ENCODE measurements around the gene RAD21L1.
A peak's percentile ranks its signal among the peaks of the same experiment; 100 is the strongest.

RAD21L1 gene

GRCh38 chr20:1273366-1273765 is 47.5 kb downstream of the RAD21L1 start:
- Histone ChIP-seq H2BK12ac (ENCODE audit: low read length) (no peak overlapping the region), H4K8ac (ENCODE audit: low read depth, low read length) (no peak overlapping the region), H2AFZ (ENCODE audit: low read length) (no peak overlapping the region), H3K4me3 (ENCODE audit: low read length in 2 of 2) (no peak overlapping the region), H2BK15ac (ENCODE audit: low read length) (no peak overlapping the region), H2AK5ac (ENCODE audit: low read depth, low read length) (no peak overlapping the region), H2BK120ac (ENCODE audit: low read depth, low read length) (no peak overlapping the region), H3K27me3 (ENCODE audit: control insufficient read depth in 3 of 3, insufficient read depth in 3 of 3, low read depth in 1 of 3, low read length in 3 of 3) (peaks cover 0 to 72% (median 1%) of the 10 kb centered on the region in 3 experiments), H3K4me2 (ENCODE audit: insufficient read depth, low read length, poor library complexity, severe bottlenecking) (no peak overlapping the region), H3K4ac (ENCODE audit: low read length) (no peak overlapping the region), H3K18ac (ENCODE audit: low read length) (no peak overlapping the region), H3K9me3 (replicated peaks in 1 of 2; ENCODE audit: control insufficient read depth in 2 of 2, insufficient read depth in 1 of 2, low read depth in 1 of 2, low read length in 2 of 2) (no peaks in the 10 kb centered on the region), H3K36me3 (replicated peaks in 1 of 2; ENCODE audit: control insufficient read depth in 2 of 2, insufficient read depth in 2 of 2, low read length in 2 of 2) (no peaks in the 10 kb centered on the region), H3K9ac (ENCODE audit: low read depth, low read length, poor library complexity) (no peak overlapping the region), H3K14ac (ENCODE audit: low read length) (no peak overlapping the region), H3K4me1 (ENCODE audit: control insufficient read depth in 2 of 2, insufficient read depth in 1 of 2, low read depth in 1 of 2, low read length in 2 of 2) (no peaks in the 10 kb centered on the region), H3K27ac (replicated peaks; ENCODE audit: low read length) (no peak overlapping the region), H3K23ac (ENCODE audit: low read depth, low read length, poor library complexity) (no peak overlapping the region), H3K79me1 (ENCODE audit: low read depth, low read length) (peaks cover 4% of the 10 kb centered on the region), H2BK5ac (ENCODE audit: low read length) (no peak overlapping the region), H4K91ac (ENCODE audit: low read depth, low read length, poor library complexity) (no peak overlapping the region)
- WGBS, 2 donors (ENCODE audit: extremely low coverage in 2 of 2, insufficient read length in 2 of 2, insufficient replicate concordance in 1 of 2): no CpG with 5 or more reads among the region's 2 CpGs
- no peak for DNase-seq (ENCODE audit: low spot score)

GRCh38 chr20:1274485-1275311 is 48.9 kb downstream of the RAD21L1 start:
- Histone ChIP-seq H3K4ac (ENCODE audit: low read length) (no peak overlapping the region), H3K9ac (ENCODE audit: low read depth, low read length, poor library complexity) (no peak overlapping the region), H3K9me3 (replicated peaks in 1 of 2; ENCODE audit: control insufficient read depth in 2 of 2, insufficient read depth in 1 of 2, low read depth in 1 of 2, low read length in 2 of 2) (no peaks in the 10 kb centered on the region), H2AK5ac (ENCODE audit: low read depth, low read length) (no peak overlapping the region), H3K4me2 (ENCODE audit: insufficient read depth, low read length, poor library complexity, severe bottlenecking) (no peak overlapping the region), H3K79me1 (ENCODE audit: low read depth, low read length) (peaks cover 4% of the 10 kb centered on the region), H2BK5ac (ENCODE audit: low read length) (no peak overlapping the region), H3K27me3 (ENCODE audit: control insufficient read depth in 3 of 3, insufficient read depth in 3 of 3, low read depth in 1 of 3, low read length in 3 of 3) (peaks cover 0 to 61% (median 1%) of the 10 kb centered on the region in 3 experiments), H3K4me1 (ENCODE audit: control insufficient read depth in 2 of 2, insufficient read depth in 1 of 2, low read depth in 1 of 2, low read length in 2 of 2) (no peaks in the 10 kb centered on the region), H4K91ac (ENCODE audit: low read depth, low read length, poor library complexity) (no peak overlapping the region), H3K36me3 (replicated peaks in 1 of 2; ENCODE audit: control insufficient read depth in 2 of 2, insufficient read depth in 2 of 2, low read length in 2 of 2) (no peaks in the 10 kb centered on the region), H3K18ac (ENCODE audit: low read length) (no peak overlapping the region), H2BK12ac (ENCODE audit: low read length) (no peak overlapping the region), H3K4me3 (ENCODE audit: low read length in 2 of 2) (no peak overlapping the region), H2AFZ (ENCODE audit: low read length) (no peak overlapping the region), H2BK15ac (ENCODE audit: low read length) (no peak overlapping the region), H3K23ac (ENCODE audit: low read depth, low read length, poor library complexity) (no peak overlapping the region), H4K8ac (ENCODE audit: low read depth, low read length) (no peak overlapping the region), H2BK120ac (ENCODE audit: low read depth, low read length) (no peak overlapping the region), H3K27ac (replicated peaks; ENCODE audit: low read length) (no peak overlapping the region), H3K14ac (ENCODE audit: low read length) (no peak overlapping the region)
- no peak for DNase-seq (ENCODE audit: low spot score)
- WGBS, 2 donors (ENCODE audit: extremely low coverage in 2 of 2, insufficient read length in 2 of 2, insufficient replicate concordance in 1 of 2): no CpG with 5 or more reads among the region's 14 CpGs

- no peak overlapping the region for H3K18ac ChIP-seq (ENCODE audit: low read length)
- H3K4ac ChIP-seq (ENCODE audit: low read length): no peak overlapping the region
These were observed 50.1 kb downstream of the RAD21L1 start for GRCh38 chr20:1275919-1276318.

GRCh38 chr20:1277529-1278322 is 51.9 kb downstream of the RAD21L1 start:
- Histone ChIP-seq H3K18ac (ENCODE audit: low read length) (no peak overlapping the region), H3K4me2 (ENCODE audit: insufficient read depth, low read length, poor library complexity, severe bottlenecking) (no peak overlapping the region), H2BK5ac (ENCODE audit: low read length) (no peak overlapping the region), H3K9me3 (replicated peaks in 1 of 2; ENCODE audit: control insufficient read depth in 2 of 2, insufficient read depth in 1 of 2, low read depth in 1 of 2, low read length in 2 of 2) (no peaks in the 10 kb centered on the region), H2BK12ac (ENCODE audit: low read length) (peak overlapping the region; percentile 31), H4K91ac (ENCODE audit: low read depth, low read length, poor library complexity) (peak overlapping the region; percentile 77), H3K4me1 (ENCODE audit: control insufficient read depth in 2 of 2, insufficient read depth in 1 of 2, low read depth in 1 of 2, low read length in 2 of 2) (peaks cover 0 to under 1% of the 10 kb centered on the region in 2 donors), H2BK15ac (ENCODE audit: low read length) (peak overlapping the region; percentile 41), H2AK5ac (ENCODE audit: low read depth, low read length) (no peak overlapping the region), H3K14ac (ENCODE audit: low read length) (peak overlapping the region; percentile 51), H3K4me3 (ENCODE audit: low read length in 2 of 2) (peak overlapping the region in 1 of 2 donors; percentile 33), H3K79me1 (ENCODE audit: low read depth, low read length) (peaks cover 4% of the 10 kb centered on the region), H3K27ac (replicated peaks; ENCODE audit: low read length) (no peak overlapping the region), H2BK120ac (ENCODE audit: low read depth, low read length) (no peak overlapping the region), H4K8ac (ENCODE audit: low read depth, low read length) (peak overlapping the region; percentile 44), H3K9ac (ENCODE audit: low read depth, low read length, poor library complexity) (peak overlapping the region; percentile 68), H2AFZ (ENCODE audit: low read length) (no peak overlapping the region), H3K36me3 (replicated peaks in 1 of 2; ENCODE audit: control insufficient read depth in 2 of 2, insufficient read depth in 2 of 2, low read length in 2 of 2) (no peaks in the 10 kb centered on the region), H3K4ac (ENCODE audit: low read length) (no peak overlapping the region), H3K27me3 (ENCODE audit: control insufficient read depth in 3 of 3, insufficient read depth in 3 of 3, low read depth in 1 of 3, low read length in 3 of 3) (peaks cover 0 to 81% (median 1%) of the 10 kb centered on the region in 3 experiments), H3K23ac (ENCODE audit: low read depth, low read length, poor library complexity) (peak overlapping the region; percentile 69)
- WGBS, 2 donors (ENCODE audit: extremely low coverage in 2 of 2, insufficient read length in 2 of 2, insufficient replicate concordance in 1 of 2): no CpG with 5 or more reads among the region's 8 CpGs
- DNase-seq (ENCODE audit: low spot score): no peak

More at GRCh38 chr20:1275919-1276318, 50.1 kb downstream of the RAD21L1 start:
- Histone ChIP-seq H3K36me3 (replicated peaks in 1 of 2; ENCODE audit: control insufficient read depth in 2 of 2, insufficient read depth in 2 of 2, low read length in 2 of 2) (no peaks in the 10 kb centered on the region), H4K91ac (ENCODE audit: low read depth, low read length, poor library complexity) (no peak overlapping the region), H3K79me1 (ENCODE audit: low read depth, low read length) (peaks cover 4% of the 10 kb centered on the region), H3K27ac (replicated peaks; ENCODE audit: low read length) (no peak overlapping the region), H3K9ac (ENCODE audit: low read depth, low read length, poor library complexity) (no peak overlapping the region), H4K8ac (ENCODE audit: low read depth, low read length) (no peak overlapping the region), H3K27me3 (ENCODE audit: control insufficient read depth in 3 of 3, insufficient read depth in 3 of 3, low read depth in 1 of 3, low read length in 3 of 3) (peaks cover 0 to 72% (median 1%) of the 10 kb centered on the region in 3 experiments), H2AFZ (ENCODE audit: low read length) (no peak overlapping the region), H2BK5ac (ENCODE audit: low read length) (no peak overlapping the region), H2BK12ac (ENCODE audit: low read length) (no peak overlapping the region), H3K14ac (ENCODE audit: low read length) (no peak overlapping the region), H3K4me3 (ENCODE audit: low read length in 2 of 2) (no peak overlapping the region), H2BK15ac (ENCODE audit: low read length) (no peak overlapping the region), H3K23ac (ENCODE audit: low read depth, low read length, poor library complexity) (no peak overlapping the region), H2AK5ac (ENCODE audit: low read depth, low read length) (no peak overlapping the region), H3K4me2 (ENCODE audit: insufficient read depth, low read length, poor library complexity, severe bottlenecking) (no peak overlapping the region), H3K4me1 (ENCODE audit: control insufficient read depth in 2 of 2, insufficient read depth in 1 of 2, low read depth in 1 of 2, low read length in 2 of 2) (no peaks in the 10 kb centered on the region), H3K9me3 (replicated peaks in 1 of 2; ENCODE audit: control insufficient read depth in 2 of 2, insufficient read depth in 1 of 2, low read depth in 1 of 2, low read length in 2 of 2) (no peaks in the 10 kb centered on the region), H2BK120ac (ENCODE audit: low read depth, low read length) (no peak overlapping the region)
- no peak for DNase-seq (ENCODE audit: low spot score)
- no CpG with 5 or more reads among the region's 2 CpGs for WGBS, 2 donors (ENCODE audit: extremely low coverage in 2 of 2, insufficient read length in 2 of 2, insufficient replicate concordance in 1 of 2)

All from neuronal stem cell (in vitro differentiated cells).